ENCODE data around the gene ACOX3. TPM values are rescaled to one million over a fixed set of nuclear protein-coding genes. Genes with fewer than 3 reads are reported as not detected.
"Not testable (repeated sequence)": the region's sequence is repeated elsewhere in the genome, so short reads cannot be mapped to it uniquely, and the experiment has no call there.

The ACOX3 gene
- total RNA-seq, 1 experiment from 2014 or later = 12.2 TPM

GRCh38 chr4:8387194-8387593 lies 53.3 kb downstream of the ACOX3 start:
- ChIA-PET POLR2A (ENCODE audit: unreplicated experiment) (no interaction called here), CTCF (no interaction called here)
- Histone ChIP-seq H4K20me1 (ENCODE audit: low read length) (no peaks in the 10 kb centered on the region), H3F3A (ENCODE audit: low read length, unreplicated experiment) (no peaks in the 10 kb centered on the region), H3K4me2 (ENCODE audit: low read length) (peak overlapping the region; percentile 65; the same call in 1 of the 2 replicates), H3K9me2 (replicated peaks; ENCODE audit: low read length) (no peaks in the 10 kb centered on the region), H3K4me3 (ENCODE audit: low read length) (no peak overlapping the region), H3K9ac (ENCODE audit: low read length) (peak overlapping the region; percentile 14; the same call in 1 of the 2 replicates), H3K9me3 (ENCODE audit: low read length) (no peaks in the 10 kb centered on the region), H3K27me3 (ENCODE audit: low read length) (no peaks in the 10 kb centered on the region), H2AFZ (ENCODE audit: low read length) (no peak overlapping the region), H3K27ac (ENCODE audit: low read length) (no peak overlapping the region), H3K36me3 (ENCODE audit: low read depth, low read length) (no peaks in the 10 kb centered on the region), H3K4me1 (ENCODE audit: insufficient read depth, low read length) (peaks cover 28% of the 10 kb centered on the region), H3K79me2 (ENCODE audit: low read length) (no peaks in the 10 kb centered on the region)
- DNase-seq = no peak
- no peak for ATAC-seq
- BruUV-seq (replicated peaks) = no TSS peak
- no peak for TF ChIP-seq EZH2phosphoT487 (IDR thresholded peaks at IDR 0.05; ENCODE audit: borderline replicate concordance, low read length)
- TF ChIP-seq CTCF (conservative IDR thresholded peaks at IDR 0.05; ENCODE audit: low read depth, low read length) = no peak
- no peak for TF ChIP-seq EZH2 (IDR thresholded peaks at IDR 0.05; ENCODE audit: low read length, unreplicated experiment)
- intact Hi-C loops (cut with micrococcal nuclease) = no loop called here

- no peak for ATAC-seq
- intact Hi-C loops (cut with micrococcal nuclease) = no loop called here
- Histone ChIP-seq H3K9me2 (replicated peaks; ENCODE audit: low read length) (no peaks in the 10 kb centered on the region), H4K20me1 (ENCODE audit: low read length) (no peaks in the 10 kb centered on the region), H3K9ac (ENCODE audit: low read length) (no peak overlapping the region), H3K27me3 (ENCODE audit: low read length) (no peaks in the 10 kb centered on the region), H3K9me3 (ENCODE audit: low read length) (no peaks in the 10 kb centered on the region), H3K36me3 (ENCODE audit: low read depth, low read length) (no peaks in the 10 kb centered on the region), H3K27ac (ENCODE audit: low read length) (no peak overlapping the region), H3F3A (ENCODE audit: low read length, unreplicated experiment) (no peaks in the 10 kb centered on the region), H3K4me3 (ENCODE audit: low read length) (no peak overlapping the region), H2AFZ (ENCODE audit: low read length) (no peak overlapping the region), H3K4me1 (ENCODE audit: insufficient read depth, low read length) (peaks cover 23% of the 10 kb centered on the region), H3K4me2 (ENCODE audit: low read length) (no peak overlapping the region), H3K79me2 (ENCODE audit: low read length) (no peaks in the 10 kb centered on the region)
- no TSS peak for BruUV-seq (replicated peaks)
- DNase-seq = no peak
- TF ChIP-seq EZH2 (IDR thresholded peaks at IDR 0.05; ENCODE audit: low read length, unreplicated experiment) (no peak), CTCF (conservative IDR thresholded peaks at IDR 0.05; ENCODE audit: low read depth, low read length) (no peak), EZH2phosphoT487 (IDR thresholded peaks at IDR 0.05; ENCODE audit: borderline replicate concordance, low read length) (no peak)
- POLR2A ChIA-PET (ENCODE audit: unreplicated experiment) = no interaction called here
- CTCF ChIA-PET = no interaction called here
These were observed 53.8 kb downstream of the ACOX3 start for GRCh38 chr4:8386731-8387130.

- CTCF ChIA-PET; H3K9me3 ChIP-seq (ENCODE audit: low read length); BruUV-seq (replicated peaks); H3K27ac ChIP-seq (ENCODE audit: low read length); H3K4me3 ChIP-seq (ENCODE audit: low read length); H3K79me2 ChIP-seq (ENCODE audit: low read length); H3K9me2 ChIP-seq (replicated peaks; ENCODE audit: low read length); H2AFZ ChIP-seq (ENCODE audit: low read length); H3F3A ChIP-seq (ENCODE audit: low read length, unreplicated experiment); H4K20me1 ChIP-seq (ENCODE audit: low read length); H3K4me2 ChIP-seq (ENCODE audit: low read length); H3K9ac ChIP-seq (ENCODE audit: low read length); H3K36me3 ChIP-seq (ENCODE audit: low read depth, low read length); intact Hi-C loops (cut with micrococcal nuclease); POLR2A ChIA-PET (ENCODE audit: unreplicated experiment); ATAC-seq; DNase-seq; H3K27me3 ChIP-seq (ENCODE audit: low read length): not testable (repeated sequence)
- H3K4me1 ChIP-seq (ENCODE audit: insufficient read depth, low read length) = peaks cover 17% of the 10 kb centered on the region
These were observed 54.4 kb downstream of the ACOX3 start for GRCh38 chr4:8386131-8386530.
